Kidney tubule cell (primary cell): ENCODE measurements around the gene CCDC74A.
"Not testable (repeated sequence)": the region's sequence is repeated elsewhere in the genome, so short reads cannot be mapped to it uniquely, and the experiment has no call there.

Experiments used
- DNase-seq: peaks from one replicate; pipeline ENCODE4 v3.0.0-alpha.2; 2018; ENCODE audit warnings: low spot score

The CCDC74A gene

GRCh38 chr2:131503587-131503986, 24.1 kb upstream of the CCDC74A start:
- not testable (repeated sequence) for DNase-seq

- not testable (repeated sequence) for DNase-seq
Observed at GRCh38 chr2:131504082-131504750, 23.5 kb upstream of the CCDC74A start.

GRCh38 chr2:131509615-131510014, 18.1 kb upstream of the CCDC74A start:
- no peak for DNase-seq

GRCh38 chr2:131511291-131511968, 16.3 kb upstream of the CCDC74A start:
- peak; percentile 25 for DNase-seq

GRCh38 chr2:131511969-131512870, 15.5 kb upstream of the CCDC74A start:
- DNase-seq, result peak; percentile 24

- DNase-seq, result not testable (repeated sequence)
Observed at GRCh38 chr2:131514408-131515166, 13.1 kb upstream of the CCDC74A start.

- DNase-seq, result not testable (repeated sequence)
Observed at GRCh38 chr2:131515235-131515634, 12.5 kb upstream of the CCDC74A start.

- no peak for DNase-seq
Observed at GRCh38 chr2:131516011-131516410, 11.7 kb upstream of the CCDC74A start.

- DNase-seq, result not testable (repeated sequence)
Observed at GRCh38 chr2:131516621-131517020, 11.1 kb upstream of the CCDC74A start.

GRCh38 chr2:131517106-131517831, 10.4 kb upstream of the CCDC74A start:
- no peak for DNase-seq

GRCh38 chr2:131517856-131518255, 9.8 kb upstream of the CCDC74A start:
- not testable (repeated sequence) for DNase-seq

- not testable (repeated sequence) for DNase-seq
Observed at GRCh38 chr2:131518531-131518930, 9.2 kb upstream of the CCDC74A start.

- DNase-seq, result no peak
Observed at GRCh38 chr2:131519466-131519865, 8.2 kb upstream of the CCDC74A start.

- DNase-seq, result not testable (repeated sequence)
Observed at GRCh38 chr2:131519871-131520470, 7.7 kb upstream of the CCDC74A start.

- DNase-seq, result no peak
Observed at GRCh38 chr2:131520526-131520925, 7.2 kb upstream of the CCDC74A start.

- not testable (repeated sequence) for DNase-seq
Observed at GRCh38 chr2:131521524-131521923, 6.2 kb upstream of the CCDC74A start.

GRCh38 chr2:131521961-131522781, 5.5 kb upstream of the CCDC74A start:
- DNase-seq, result no peak

GRCh38 chr2:131525256-131525655, 2.4 kb upstream of the CCDC74A start:
- not testable (repeated sequence) for DNase-seq

- not testable (repeated sequence) for DNase-seq
Observed at GRCh38 chr2:131528981-131529863, 1.5 kb downstream of the CCDC74A start.
